Measurements from ENCODE around the gene SLC47A2.

The SLC47A2 gene

GRCh38 chr17:19642373-19642893, 74.0 kb downstream of the SLC47A2 start:
- no peak for DNase-seq

DNA sequence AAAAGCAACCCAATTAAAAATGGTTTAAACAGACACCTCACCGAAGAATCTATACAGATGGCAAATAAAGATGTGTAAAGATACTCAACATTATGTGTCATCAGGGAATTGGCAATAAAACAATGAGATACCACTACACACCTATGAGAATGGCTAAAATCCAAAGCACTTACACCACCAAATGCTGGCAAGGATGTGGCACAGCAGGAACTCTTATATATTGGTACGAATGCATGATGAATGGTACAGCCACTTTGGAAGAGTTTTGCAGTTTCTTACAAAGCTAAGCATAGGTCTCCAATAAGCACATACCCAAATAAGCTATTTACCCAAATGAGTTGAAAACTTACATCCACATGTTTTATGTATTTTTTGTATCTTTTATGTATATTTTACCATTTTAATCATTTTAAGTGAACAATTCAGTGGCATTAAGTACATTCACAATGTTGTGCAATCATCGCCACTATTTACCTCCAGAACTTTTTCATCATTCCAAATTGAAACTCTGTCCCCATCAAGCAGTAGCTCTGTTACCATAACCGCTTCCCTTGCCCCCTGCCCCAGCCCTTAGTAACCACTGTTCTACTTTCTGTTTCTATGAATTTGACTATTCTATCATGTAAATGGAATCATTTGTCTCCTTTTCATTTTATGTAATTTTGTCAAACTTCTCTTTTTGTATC, 74.6 kb downstream of the SLC47A2 start:
- DNase-seq: no peak

DNA sequence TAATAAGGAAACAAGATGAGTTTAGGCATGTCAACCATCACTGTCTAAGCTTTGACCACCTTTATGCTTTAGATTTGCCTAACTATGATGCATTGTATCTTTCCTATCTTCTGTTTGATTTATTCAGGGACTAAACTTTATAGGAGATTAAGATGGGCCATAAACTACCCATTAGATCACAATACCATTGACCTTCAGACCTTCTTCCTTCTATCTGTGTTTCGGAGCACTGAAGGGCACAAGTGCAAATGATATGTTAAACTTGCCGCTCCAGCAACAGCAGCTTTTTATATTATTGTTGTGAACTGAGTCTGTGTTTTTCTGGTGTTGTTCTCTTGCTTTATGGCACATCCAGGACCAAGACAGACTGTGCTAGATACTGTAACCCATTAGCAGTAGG, 84.5 kb downstream of the SLC47A2 start:
- DNase-seq: no peak

DNA sequence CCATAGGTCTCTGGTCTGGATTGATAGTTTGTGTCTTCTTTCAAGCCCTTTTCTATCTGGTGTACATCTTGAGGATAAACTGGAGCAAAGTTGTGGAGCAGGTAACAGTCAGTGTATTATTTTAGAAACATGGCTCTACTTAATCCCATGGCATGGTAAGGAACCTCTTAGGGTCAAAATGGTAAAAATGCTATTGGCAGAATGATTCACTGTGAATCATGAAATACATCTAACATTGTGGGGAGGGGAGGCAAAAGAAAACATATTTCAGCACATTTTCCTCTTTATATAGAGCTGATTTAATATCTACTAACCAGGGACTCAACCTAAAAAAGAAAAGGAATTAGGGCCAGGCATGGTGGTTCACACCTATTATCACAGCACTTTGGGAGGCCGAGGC, 85.7 kb downstream of the SLC47A2 start:
- DNase-seq: no peak

DNA sequence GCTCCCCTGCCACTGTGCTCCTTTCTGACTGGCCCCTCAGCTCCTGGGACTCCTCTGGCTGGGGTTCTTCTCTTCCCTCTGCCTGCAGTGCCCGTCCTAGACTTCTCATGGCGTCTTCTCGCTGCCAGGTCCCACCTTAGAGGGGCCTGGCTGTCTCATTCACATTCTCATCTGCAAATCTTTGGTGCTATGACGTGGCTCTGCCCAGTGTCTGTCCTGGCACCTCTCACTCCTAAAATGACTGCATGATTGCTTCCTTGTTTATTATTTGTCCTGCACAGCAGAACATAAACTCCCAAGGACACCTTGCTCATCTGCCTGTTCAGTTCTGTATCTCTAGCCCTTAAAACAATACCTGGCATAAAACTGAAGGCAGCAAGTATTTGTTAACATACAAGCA, 86.3 kb downstream of the SLC47A2 start:
- DNase-seq: no peak

DNA sequence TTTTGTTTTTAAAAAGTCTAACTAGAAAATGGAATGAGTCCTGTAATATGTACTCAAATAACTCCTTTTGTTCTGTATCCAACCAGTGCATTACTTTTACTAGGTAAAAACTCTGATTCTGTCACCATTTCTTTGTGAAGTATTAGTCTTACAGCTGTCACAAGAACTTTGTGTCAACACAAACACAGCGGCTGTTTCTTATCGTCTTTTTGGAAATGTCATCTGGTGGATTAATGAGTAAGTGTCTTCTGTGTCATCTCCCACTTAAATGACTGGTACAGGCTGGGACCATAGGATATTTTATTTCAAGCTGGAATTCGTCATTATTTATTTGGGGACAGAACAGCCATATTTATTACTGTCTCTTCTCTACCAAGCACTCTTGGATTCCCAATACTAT, 86.9 kb downstream of the SLC47A2 start:
- no peak for DNase-seq

Data from activated gamma-delta T cell treated with Interleukin-2 at 50 U/mL for 16 hours (primary cell).